ENCODE results near the gene CC2D1B.
A peak's percentile ranks its signal among the peaks of the same experiment; 100 is the strongest.
"Not testable (repeated sequence)": the region's sequence is repeated elsewhere in the genome, so short reads cannot be mapped to it uniquely, and the experiment has no call there.

The CC2D1B gene

GRCh38 chr1:52365746-52366516 is at the start of gene CC2D1B:
TSS of gene CC2D1B (minus strand) at chr1:52366205. CDS start at chr1:52364620, 1,585 bp downstream.
- FAIRE-seq, result peak; percentile 97

- FAIRE-seq, result no peak
Measured at GRCh38 chr1:52414942-52415341, 48.9 kb upstream of the CC2D1B start.

GRCh38 chr1:52413410-52413989 is 47.5 kb upstream of the CC2D1B start:
- no peak for FAIRE-seq

GRCh38 chr1:52404975-52405338 is 39.0 kb upstream of the CC2D1B start:
- FAIRE-seq, result no peak

- FAIRE-seq, result peak; percentile 97
Measured at GRCh38 chr1:52404116-52404974, 38.3 kb upstream of the CC2D1B start, which contains the start of the genes ORC1 and PRPF38A. TSS of gene ORC1 (minus strand) at chr1:52404423. CDS start at chr1:52402223, 2,200 bp downstream. TSS of gene PRPF38A (plus strand) at chr1:52404602. CDS start at chr1:52404750, 148 bp downstream.

GRCh38 chr1:52403566-52404115 is 37.6 kb upstream of the CC2D1B start:
- FAIRE-seq, result no peak

- no peak for FAIRE-seq
Measured at GRCh38 chr1:52402860-52403240, 36.8 kb upstream of the CC2D1B start.

GRCh38 chr1:52400131-52400530 is 34.1 kb upstream of the CC2D1B start:
- no peak for FAIRE-seq

- no peak for FAIRE-seq
Measured at GRCh38 chr1:52399629-52400028, 33.6 kb upstream of the CC2D1B start.

GRCh38 chr1:52393174-52393573 is 27.2 kb upstream of the CC2D1B start:
- no peak for FAIRE-seq

- no peak for FAIRE-seq
Measured at GRCh38 chr1:52386458-52386857, 20.5 kb upstream of the CC2D1B start.

- no peak for FAIRE-seq
Measured at GRCh38 chr1:52385376-52385775, 19.4 kb upstream of the CC2D1B start.

GRCh38 chr1:52369851-52370250 is 3.8 kb upstream of the CC2D1B start:
- not testable (repeated sequence) for FAIRE-seq

GRCh38 chr1:52368383-52369172 is 2.6 kb upstream of the CC2D1B start:
- FAIRE-seq, result no peak

GRCh38 chr1:52367272-52367671 is 1.3 kb upstream of the CC2D1B start:
- no peak for FAIRE-seq

- FAIRE-seq, result no peak
Measured at GRCh38 chr1:52366517-52366827, 467 bp upstream of the CC2D1B start.

- FAIRE-seq, result peak; percentile 13
Measured at GRCh38 chr1:52365071-52365745, 797 bp downstream of the CC2D1B start.

- no peak for FAIRE-seq
Measured at GRCh38 chr1:52364235-52364839, 1.7 kb downstream of the CC2D1B start.

- no peak for FAIRE-seq
Measured at GRCh38 chr1:52360595-52360968, 5.4 kb downstream of the CC2D1B start.

- FAIRE-seq, result no peak
Measured at GRCh38 chr1:52359676-52360594, 6.1 kb downstream of the CC2D1B start.

All from G401.6 (cell line).